Hepatocyte (in vitro differentiated cells): ENCODE data around the gene ANO7.

Experiments
- CTCF ChIP-seq: fragments of 200-600 bp; sonication (generic); IDR thresholded peaks from 2 replicates; pipeline ENCODE4 v1.5.1; 2016; ENCODE audit warnings: antibody characterized with exemption, mild to moderate bottlenecking; ENCODE audit not compliant: poor library complexity
- EZH2phosphoT487 ChIP-seq: fragments of 200-600 bp; sonication (generic); IDR thresholded peaks from one replicate; pipeline ENCODE4 v1.6.1; 2018; ENCODE audit warnings: antibody characterized with exemption, mild to moderate bottlenecking, low read depth, moderate library complexity; ENCODE audit not compliant: unreplicated experiment, severe bottlenecking

GRCh38 chr2:241217320-241218031, 29.0 kb downstream of the ANO7 start:
- TF ChIP-seq CTCF (peak; percentile 6), EZH2phosphoT487 (no peak)
